Measurements from ENCODE around the gene DMBT1.

The DMBT1 gene

GRCh38 chr10:122531261-122531660 lies 29.3 kb upstream of the DMBT1 start:
- TF ChIP-seq CTCF (conservative IDR thresholded peaks at IDR 0.05; ENCODE audit: low read length) = no peak
- DNase-seq (ENCODE audit: low read depth) = no peak
- H3K4me3 ChIP-seq (ENCODE audit: low read length) = no peak overlapping the region

- no peak for TF ChIP-seq CTCF (conservative IDR thresholded peaks at IDR 0.05; ENCODE audit: low read length)
- DNase-seq (ENCODE audit: low read depth) = no peak
- H3K4me3 ChIP-seq (ENCODE audit: low read length) = no peak overlapping the region
Observed at GRCh38 chr10:122531939-122532338, 28.6 kb upstream of the DMBT1 start.

- TF ChIP-seq CTCF (conservative IDR thresholded peaks at IDR 0.05; ENCODE audit: low read length) = no peak
- no peak for DNase-seq (ENCODE audit: low read depth)
- no peak overlapping the region for H3K4me3 ChIP-seq (ENCODE audit: low read length)
Observed at GRCh38 chr10:122532601-122533296, 27.8 kb upstream of the DMBT1 start.

GRCh38 chr10:122537545-122537944 lies 23.0 kb upstream of the DMBT1 start:
- no peak overlapping the region for H3K4me3 ChIP-seq (ENCODE audit: low read length)
- DNase-seq (ENCODE audit: low read depth) = no peak
- no peak for TF ChIP-seq CTCF (conservative IDR thresholded peaks at IDR 0.05; ENCODE audit: low read length)

- TF ChIP-seq CTCF (conservative IDR thresholded peaks at IDR 0.05; ENCODE audit: low read length) = no peak
- peak; percentile 5 for DNase-seq (ENCODE audit: low read depth)
- no peak overlapping the region for H3K4me3 ChIP-seq (ENCODE audit: low read length)
Observed at GRCh38 chr10:122541541-122542002, 19.0 kb upstream of the DMBT1 start.

GRCh38 chr10:122543676-122544445 lies 16.7 kb upstream of the DMBT1 start:
- no peak for DNase-seq (ENCODE audit: low read depth)
- TF ChIP-seq CTCF (conservative IDR thresholded peaks at IDR 0.05; ENCODE audit: low read length) = no peak
- no peak overlapping the region for H3K4me3 ChIP-seq (ENCODE audit: low read length)

GRCh38 chr10:122544493-122544892 lies 16.1 kb upstream of the DMBT1 start:
- no peak overlapping the region for H3K4me3 ChIP-seq (ENCODE audit: low read length)
- no peak for TF ChIP-seq CTCF (conservative IDR thresholded peaks at IDR 0.05; ENCODE audit: low read length)
- no peak for DNase-seq (ENCODE audit: low read depth)

All from AG10803 (cell line).